Ishikawa (cell line): ENCODE results near the gene MGLL.

Source experiments
- CEBPB ChIP-seq: IDR thresholded peaks from 2 replicates; pipeline ENCODE4 v1.6.1; 2012
- FOXM1 ChIP-seq: IDR thresholded peaks from 2 replicates; pipeline ENCODE4 v1.6.1; 2012; ENCODE audit warnings: low read depth, borderline replicate concordance
- TAF1 ChIP-seq: IDR thresholded peaks from 2 replicates; pipeline ENCODE4 v1.6.1; 2012; ENCODE audit warnings: low read depth, mild to moderate bottlenecking
- USF1 ChIP-seq: IDR thresholded peaks from 2 replicates; pipeline ENCODE4 v1.6.1; 2012

- TF ChIP-seq USF1 (no peak), TAF1 (no peak), CEBPB (no peak), FOXM1 (no peak)
Measured at GRCh38 chr3:127859730-127860129, 37.4 kb upstream of the MGLL start.
